Upper lobe of right lung (tissue), 1 donor: ENCODE data around the gene CAMTA2. TPM values are rescaled to one million over a fixed set of nuclear protein-coding genes. Genes with fewer than 3 reads are reported as not detected.
A peak's percentile ranks its signal among the peaks of the same experiment; 100 is the strongest.

ENCODE experiments used
- ATAC-seq: fragments of 200-7000 bp; cut with Tn5 transposase; one replicate; pipeline ENCODE4 v1.9.1; 2020; ENCODE audit warnings: mild to moderate bottlenecking, moderate library complexity
- DNase-seq: peaks from one replicate; pipeline ENCODE4 v3.0.0-alpha.2; 2020
- H3K27ac ChIP-seq: fragments of 200-600 bp; one replicate; pipeline ENCODE4 v1.8.0; 2022
- H3K27me3 ChIP-seq: fragments of 200-600 bp; one replicate; pipeline ENCODE4 v1.8.0; 2022; ENCODE audit warnings: mild to moderate bottlenecking
- H3K36me3 ChIP-seq: fragments of 200-600 bp; one replicate; pipeline ENCODE4 v1.8.0; 2022
- H3K4me1 ChIP-seq: fragments of 200-600 bp; one replicate; pipeline ENCODE4 v1.8.0; 2022
- H3K4me3 ChIP-seq: fragments of 200-600 bp; one replicate; pipeline ENCODE4 v1.8.0; 2022; ENCODE audit warnings: mild to moderate bottlenecking
- H3K9me3 ChIP-seq: fragments of 200-600 bp; one replicate; pipeline ENCODE4 v1.8.0; 2022
- CTCF ChIP-seq: fragments of 200-600 bp; IDR thresholded peaks from one replicate; pipeline ENCODE4 v1.8.0; 2022; ENCODE audit warnings: antibody characterized with exemption
- intact Hi-C: fragments of 100-400 bp; cut with DNase I; formaldehyde crosslinking; loops from one replicate; pipeline ENCODE4 v1.11.0; 2022
- total RNA-seq: library from RNA; stranded (reverse); fragmentation: NEBNext Ultra II Directional; extraction: Animal tissue kit (Norgen Biotek cat#: 25700); gene quantifications from one replicate; pipeline ENCODE4 v1.2.1, GENCODE V29; 2021
- donor health status: DM: no; HTN: yes; CAD: no; lungs with severe emphysema.

CAMTA2 gene
- total RNA-seq, 1 donor from 2014 or later = 55.8 TPM

GRCh38 chr17:5011928-5012327 lies 24.5 kb upstream of the CAMTA2 start:
- no peak for ATAC-seq
- no peak overlapping the region for H3K27ac ChIP-seq
- no peak for DNase-seq
- peaks cover 95% of the 10 kb centered on the region for H3K36me3 ChIP-seq
- intact Hi-C loops = no loop called here
- no peaks in the 10 kb centered on the region for H3K9me3 ChIP-seq
- H3K27me3 ChIP-seq = no peaks in the 10 kb centered on the region
- no peaks in the 10 kb centered on the region for H3K4me1 ChIP-seq
- no peak overlapping the region for H3K4me3 ChIP-seq
- TF ChIP-seq CTCF = no peak

- ATAC-seq (no peak), DNase-seq (no peak)
- TF ChIP-seq CTCF = no peak
- H3K36me3 ChIP-seq = peaks cover 78% of the 10 kb centered on the region
- no peak overlapping the region for H3K27ac ChIP-seq
- intact Hi-C loops = no loop called here
- no peaks in the 10 kb centered on the region for H3K9me3 ChIP-seq
- H3K4me1 ChIP-seq = peaks cover 17% of the 10 kb centered on the region
- H3K27me3 ChIP-seq = no peaks in the 10 kb centered on the region
- H3K4me3 ChIP-seq = no peak overlapping the region
These were observed 15.9 kb upstream of the CAMTA2 start for GRCh38 chr17:5003214-5003867.

- ATAC-seq = no peak
- intact Hi-C loops = no loop called here
- TF ChIP-seq CTCF = no peak
These were observed 14.8 kb upstream of the CAMTA2 start for GRCh38 chr17:5002121-5002788.

GRCh38 chr17:5000237-5000639 lies 12.8 kb upstream of the CAMTA2 start:
- Histone ChIP-seq H3K27me3 (no peaks in the 10 kb centered on the region), H3K4me1 (peaks cover 23% of the 10 kb centered on the region), H3K9me3 (no peaks in the 10 kb centered on the region), H3K36me3 (peaks cover 46% of the 10 kb centered on the region), H3K27ac (peak overlapping the region; percentile 94), H3K4me3 (peak overlapping the region; percentile 98)
- ATAC-seq (peak; percentile 7), DNase-seq (peak; percentile 88)
- intact Hi-C loops = no loop called here
- TF ChIP-seq CTCF = no peak

More at GRCh38 chr17:5002121-5002788, 14.8 kb upstream of the CAMTA2 start:
- Histone ChIP-seq H3K36me3 (peaks cover 67% of the 10 kb centered on the region), H3K27ac (no peak overlapping the region), H3K27me3 (no peaks in the 10 kb centered on the region), H3K9me3 (no peaks in the 10 kb centered on the region), H3K4me3 (no peak overlapping the region), H3K4me1 (peaks cover 18% of the 10 kb centered on the region)
- DNase-seq = no peak

- Histone ChIP-seq H3K36me3 (peaks cover 40% of the 10 kb centered on the region), H3K4me3 (peak overlapping the region; percentile 98), H3K27me3 (no peaks in the 10 kb centered on the region), H3K4me1 (peaks cover 23% of the 10 kb centered on the region), H3K9me3 (no peaks in the 10 kb centered on the region), H3K27ac (peak overlapping the region; percentile 94)
- no peak for TF ChIP-seq CTCF
- no peak for DNase-seq
- ATAC-seq = no peak
- intact Hi-C loops = no loop called here
These were observed 12.1 kb upstream of the CAMTA2 start for GRCh38 chr17:4999430-5000093.
